Small intestine (tissue), 7 donors: ENCODE measurements around the gene PDE1C. TPM values are rescaled to one million over a fixed set of nuclear protein-coding genes. Genes with fewer than 3 reads are reported as not detected.

ENCODE experiments used
- DNase-seq, 2 donors: peaks; one replicate each; pipeline versions ENCODE4 v3.0.0 to v3.0.0-alpha.2; 2013
- FAIRE-seq: peaks from 2 replicates; lab custom pipeline; 2012; peaks lifted over from hg19 to GRCh38; lab: Jason Lieb, UNC
- H3K27ac ChIP-seq, 3 donors: one replicate each; pipeline ENCODE4 v1.5.1; 2013; ENCODE audit warnings: low read length in 2 of 3, mild to moderate bottlenecking in 2 of 3, control low read depth in 1 of 3, inconsistent platforms in 1 of 3, low read depth in 1 of 3, moderate library complexity in 1 of 3
- H3K27me3 ChIP-seq, 3 donors: one replicate each; pipeline ENCODE4 v1.6.1; 2013; ENCODE audit warnings: low read length in 3 of 3, inconsistent platforms in 1 of 3; ENCODE audit not compliant: control insufficient read depth in 3 of 3, insufficient read depth in 3 of 3
- H3K36me3 ChIP-seq, 3 donors: one replicate each; pipeline ENCODE4 v1.6.1; 2013; ENCODE audit warnings: low read length in 3 of 3, inconsistent platforms in 1 of 3, low read depth in 1 of 3, mild to moderate bottlenecking in 1 of 3, moderate library complexity in 1 of 3; ENCODE audit not compliant: control insufficient read depth in 3 of 3, insufficient read depth in 2 of 3
- H3K4me1 ChIP-seq, 3 donors: one replicate each; pipeline ENCODE4 v1.6.1; 2013; ENCODE audit warnings: low read length in 2 of 3, inconsistent platforms in 1 of 3, low read depth in 1 of 3, mild to moderate bottlenecking in 1 of 3, moderate library complexity in 1 of 3; ENCODE audit not compliant: control insufficient read depth in 3 of 3, insufficient read depth in 2 of 3
- H3K4me3 ChIP-seq, 3 donors: one replicate each; pipeline ENCODE4 v1.5.1; 2013; ENCODE audit warnings: low read length in 3 of 3, control low read depth in 1 of 3, inconsistent platforms in 1 of 3, low read depth in 1 of 3, mild to moderate bottlenecking in 1 of 3, moderate library complexity in 1 of 3
- H3K9me3 ChIP-seq, 2 donors: one replicate each; pipeline ENCODE4 v1.6.1; 2013; ENCODE audit warnings: low read depth in 1 of 2, low read length in 1 of 2; ENCODE audit not compliant: control insufficient read depth in 2 of 2, insufficient read depth in 1 of 2
- whole genome bisulfite sequencing, 3 donors: extraction: QIAGEN DNeasy Blood & Tissue Kit; methylation state at CpG; one replicate each; pipeline ENCODE4 v1.1.7; 2013; 5-methylcytosine and 5-hydroxymethylcytosine counted together
- polyA plus RNA-seq, 4 donors: library from polyadenylated mRNA; stranded (reverse) in 3 of 4; unstranded in 1 of 4; fragments of 200-250 nt in 3 of 4; fragments of 120-200 nt in 1 of 4; gene quantifications; one replicate each; pipeline versions ENCODE4 v1.2.1 to v1.2.3, GENCODE V29; 2013
- donor health status: healthy with polysubstance abuse.
- donor health status: control.
- donor health status: control.
- donor health status: Bipolar disorder and iron deficiency.
- donor health status: healthy.

Gene PDE1C
- polyA plus RNA-seq, 4 donors = 0.22 to 1.8 (median 0.66) TPM

- Histone ChIP-seq H3K4me1 (no peaks in the 10 kb centered on the region), H3K27ac (no peak overlapping the region), H3K4me3 (no peak overlapping the region), H3K27me3 (no peaks in the 10 kb centered on the region), H3K36me3 (no peaks in the 10 kb centered on the region), H3K9me3 (no peaks in the 10 kb centered on the region)
- no peak for FAIRE-seq
- no peak for DNase-seq
- WGBS, 3 donors = 75 to 83% (median 81%) methylated on average over 3 of the region's 3 CpGs
Observed at GRCh38 chr7:31705377-31705776, 364.8 kb downstream of the PDE1C start.

GRCh38 chr7:31702354-31702753, 367.9 kb downstream of the PDE1C start:
- Histone ChIP-seq H3K4me3 (no peak overlapping the region), H3K27me3 (peaks cover 0 to 3% (median 0%) of the 10 kb centered on the region in 3 donors), H3K36me3 (no peaks in the 10 kb centered on the region), H3K27ac (no peak overlapping the region), H3K4me1 (no peaks in the 10 kb centered on the region), H3K9me3 (no peaks in the 10 kb centered on the region)
- FAIRE-seq (no peak), DNase-seq (no peak)
- WGBS, 3 donors = 63 to 76% (median 73%) methylated on average over 3 of the region's 3 CpGs
